Rectal smooth muscle tissue (tissue), 1 donor: ENCODE measurements around the gene TMEM128.
"Not testable (repeated sequence)": the region's sequence is repeated elsewhere in the genome, so short reads cannot be mapped to it uniquely, and the experiment has no call there.

Experiments used
- H3K27ac ChIP-seq: one replicate; pipeline ENCODE4 v1.7.0; 2013; ENCODE audit warnings: low read depth, low read length, inconsistent platforms
- H3K27me3 ChIP-seq: one replicate; pipeline ENCODE4 v1.7.0; 2013; ENCODE audit warnings: low read length; ENCODE audit not compliant: control insufficient read depth, insufficient read depth
- H3K36me3 ChIP-seq: one replicate; pipeline ENCODE4 v1.7.0; 2013; ENCODE audit warnings: low read length; ENCODE audit not compliant: control insufficient read depth, insufficient read depth
- H3K4me1 ChIP-seq: one replicate; pipeline ENCODE4 v1.7.0; 2013; ENCODE audit warnings: low read length; ENCODE audit not compliant: control insufficient read depth, insufficient read depth
- H3K4me3 ChIP-seq: one replicate; pipeline ENCODE4 v1.7.0; 2013; ENCODE audit warnings: low read length
- H3K9ac ChIP-seq: one replicate; pipeline ENCODE4 v1.7.0; 2013; ENCODE audit warnings: low read length

TMEM128 gene

DNA sequence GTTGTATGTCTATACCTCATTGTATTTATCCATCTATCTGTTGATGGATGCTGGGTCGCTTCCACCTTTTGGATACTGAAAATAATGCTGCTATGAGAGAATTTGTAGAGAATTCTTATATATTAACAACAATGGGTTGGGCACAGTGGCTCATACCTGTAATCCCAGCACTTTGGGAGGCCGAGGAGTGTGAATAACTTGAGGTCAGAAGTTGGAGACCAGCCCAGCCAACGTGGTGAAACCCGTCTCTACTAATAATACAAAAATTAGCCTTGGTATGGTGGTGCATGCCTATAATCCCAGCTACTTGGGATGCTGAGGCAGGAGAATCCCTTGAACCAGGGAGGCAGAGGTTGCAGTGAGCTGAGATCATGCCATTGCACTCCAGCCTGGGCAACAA lies 34.3 kb downstream of the TMEM128 start:
- H3K4me1 ChIP-seq, H3K9ac ChIP-seq, H3K36me3 ChIP-seq, H3K27me3 ChIP-seq, H3K4me3 ChIP-seq, H3K27ac ChIP-seq: not testable (repeated sequence)

DNA sequence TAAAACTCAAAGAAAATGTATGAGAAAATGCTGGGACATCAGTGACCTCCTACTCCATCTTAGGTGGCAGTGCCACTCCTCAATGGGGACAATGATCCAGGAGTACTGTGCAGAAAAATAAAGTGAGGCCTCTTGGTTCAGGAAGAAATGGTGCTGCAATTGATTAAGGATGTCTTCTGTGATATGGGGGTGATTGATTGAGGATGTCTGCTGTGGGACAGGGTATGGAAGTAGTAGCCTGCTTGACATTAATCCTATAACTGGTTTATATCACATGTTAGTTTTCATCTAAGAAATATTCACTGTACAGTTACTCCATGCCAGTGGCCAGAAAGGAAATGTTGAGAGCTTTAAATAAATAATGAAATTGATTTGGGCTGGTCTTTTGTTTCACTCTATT lies 41.8 kb downstream of the TMEM128 start:
- Histone ChIP-seq H3K27ac (no peak overlapping the region), H3K27me3 (no peaks in the 10 kb centered on the region)

DNA sequence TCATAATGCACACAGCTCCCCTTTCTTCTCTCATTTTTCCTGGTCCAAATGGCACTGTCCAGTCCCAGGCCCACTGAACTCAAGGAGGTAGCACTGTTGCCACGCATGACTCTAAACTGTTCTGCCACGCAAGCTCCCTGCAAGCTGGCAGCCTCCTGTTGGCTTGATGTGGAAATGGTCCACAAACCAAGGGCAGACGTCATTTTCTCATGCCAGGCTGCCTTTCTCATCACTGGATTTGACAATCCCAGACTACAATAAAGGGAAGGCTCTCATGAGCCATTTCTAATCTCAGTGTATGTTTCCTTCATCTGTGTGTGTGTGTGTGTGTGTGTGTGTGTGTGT lies 43.6 kb downstream of the TMEM128 start:
- no peaks in the 10 kb centered on the region for H3K4me1 ChIP-seq
- H3K4me3 ChIP-seq: no peak overlapping the region
- H3K27ac ChIP-seq: no peak overlapping the region
- no peaks in the 10 kb centered on the region for H3K36me3 ChIP-seq
- H3K9ac ChIP-seq: no peak overlapping the region
- H3K27me3 ChIP-seq: no peaks in the 10 kb centered on the region

More for the DNA sequence above, 41.8 kb downstream of the TMEM128 start:
- Histone ChIP-seq H3K4me1 (no peaks in the 10 kb centered on the region), H3K9ac (no peak overlapping the region), H3K4me3 (no peak overlapping the region), H3K36me3 (no peaks in the 10 kb centered on the region)

DNA sequence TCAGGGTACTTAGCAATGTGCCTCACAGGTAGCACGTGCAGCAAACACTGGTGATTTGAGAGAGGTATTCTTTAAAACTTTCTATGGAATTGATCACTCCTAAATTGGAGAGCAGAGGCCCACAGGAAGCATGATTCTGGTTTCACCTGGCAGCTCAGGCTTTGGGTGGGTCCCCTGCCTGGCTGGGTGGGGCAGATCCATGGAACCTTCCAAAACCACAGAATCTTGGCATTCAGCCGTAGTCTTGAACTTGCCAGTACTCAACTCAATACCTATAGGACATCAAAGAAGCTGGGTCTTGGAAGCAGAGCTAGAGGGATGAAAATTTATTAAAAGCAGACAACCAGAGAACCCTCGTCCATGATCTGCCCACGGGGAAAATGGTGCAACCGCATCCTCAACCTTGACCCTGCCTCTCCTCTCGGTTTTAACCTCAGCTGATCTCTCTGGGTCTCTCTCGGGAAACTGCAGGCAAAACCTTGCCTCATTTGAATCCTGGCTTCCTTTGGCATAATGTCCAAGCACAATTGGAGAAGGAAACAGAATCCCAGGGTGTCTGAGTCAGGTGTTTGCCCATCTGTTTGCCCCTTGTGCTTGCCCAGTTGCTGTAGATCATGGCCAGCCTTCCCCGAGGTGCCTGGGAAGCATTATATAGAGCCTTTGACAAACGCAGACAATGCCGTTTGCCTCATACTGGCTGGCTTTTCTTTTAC lies 44.2 kb downstream of the TMEM128 start:
- H3K4me1 ChIP-seq: no peaks in the 10 kb centered on the region
- H3K9ac ChIP-seq: no peak overlapping the region
- no peaks in the 10 kb centered on the region for H3K27me3 ChIP-seq
- no peak overlapping the region for H3K27ac ChIP-seq
- no peaks in the 10 kb centered on the region for H3K36me3 ChIP-seq
- no peak overlapping the region for H3K4me3 ChIP-seq

DNA sequence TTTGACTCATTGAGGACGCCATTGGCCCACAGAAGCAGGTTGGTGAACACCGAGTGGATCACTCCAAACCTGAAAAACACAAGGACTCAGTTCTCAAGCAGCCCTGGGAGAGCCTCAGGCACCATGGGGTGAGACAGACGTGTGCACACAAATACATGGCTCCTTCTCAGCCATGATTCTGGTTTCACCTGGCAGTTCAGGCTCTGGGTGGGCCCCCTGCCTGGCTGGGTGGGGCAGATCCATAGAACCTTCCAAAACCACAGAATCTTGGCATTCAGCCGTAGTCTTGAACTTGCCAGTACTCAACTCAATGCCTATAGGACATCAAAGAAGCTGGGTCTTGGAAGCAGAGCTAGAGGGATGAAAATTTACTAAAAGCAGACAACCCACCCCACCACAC lies 45.5 kb downstream of the TMEM128 start:
- H3K4me3 ChIP-seq: no peak overlapping the region
- H3K27me3 ChIP-seq: no peaks in the 10 kb centered on the region
- H3K4me1 ChIP-seq: no peaks in the 10 kb centered on the region

DNA sequence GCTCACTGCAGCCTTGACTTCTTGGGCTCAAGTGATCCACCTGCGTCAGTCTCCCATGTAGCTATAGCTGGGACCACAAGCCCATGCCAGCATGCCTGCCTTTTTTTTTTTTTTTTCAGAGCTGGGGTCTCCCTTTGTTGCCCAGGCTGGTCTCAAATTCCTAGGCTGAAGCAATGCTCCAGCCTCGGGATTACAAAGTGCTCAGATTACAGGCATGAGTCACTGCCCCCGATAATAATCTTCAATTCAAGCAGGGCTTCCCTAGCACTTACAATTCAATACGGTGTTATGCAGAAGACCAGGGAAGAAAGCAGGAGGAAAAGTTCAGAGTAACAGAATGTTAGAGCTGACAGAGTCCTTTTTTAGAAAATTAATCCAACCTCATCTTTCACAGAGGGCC lies 47.4 kb downstream of the TMEM128 start:
- Histone ChIP-seq H3K27ac (no peak overlapping the region), H3K9ac (no peak overlapping the region), H3K27me3 (no peaks in the 10 kb centered on the region), H3K4me3 (no peak overlapping the region), H3K4me1 (no peaks in the 10 kb centered on the region), H3K36me3 (no peaks in the 10 kb centered on the region)

More for the DNA sequence above, 45.5 kb downstream of the TMEM128 start:
- Histone ChIP-seq H3K27ac (no peak overlapping the region), H3K36me3 (no peaks in the 10 kb centered on the region), H3K9ac (no peak overlapping the region)

DNA sequence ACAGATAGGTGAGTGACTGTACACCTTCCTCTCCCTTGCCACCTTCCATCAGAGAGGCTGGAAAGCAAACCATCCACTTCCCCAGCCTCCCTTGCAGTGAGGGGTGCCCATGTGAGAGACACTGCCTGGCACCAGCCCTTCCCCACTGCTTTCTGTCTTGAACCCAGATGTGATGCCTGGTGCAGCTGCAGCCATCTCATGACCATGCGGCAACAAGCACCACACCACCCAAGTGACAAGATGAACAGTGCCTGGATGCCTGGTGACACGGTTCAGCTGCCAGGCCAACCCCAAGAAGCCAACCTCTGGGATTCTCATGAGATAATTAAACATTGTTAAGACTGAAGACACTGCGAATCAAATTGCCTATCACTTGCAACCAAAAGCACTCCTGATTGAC lies 52.7 kb downstream of the TMEM128 start:
- H3K36me3 ChIP-seq: no peaks in the 10 kb centered on the region
- H3K27ac ChIP-seq: no peak overlapping the region
- no peaks in the 10 kb centered on the region for H3K27me3 ChIP-seq
- H3K4me1 ChIP-seq: no peaks in the 10 kb centered on the region
- H3K4me3 ChIP-seq: no peak overlapping the region
- no peak overlapping the region for H3K9ac ChIP-seq

DNA sequence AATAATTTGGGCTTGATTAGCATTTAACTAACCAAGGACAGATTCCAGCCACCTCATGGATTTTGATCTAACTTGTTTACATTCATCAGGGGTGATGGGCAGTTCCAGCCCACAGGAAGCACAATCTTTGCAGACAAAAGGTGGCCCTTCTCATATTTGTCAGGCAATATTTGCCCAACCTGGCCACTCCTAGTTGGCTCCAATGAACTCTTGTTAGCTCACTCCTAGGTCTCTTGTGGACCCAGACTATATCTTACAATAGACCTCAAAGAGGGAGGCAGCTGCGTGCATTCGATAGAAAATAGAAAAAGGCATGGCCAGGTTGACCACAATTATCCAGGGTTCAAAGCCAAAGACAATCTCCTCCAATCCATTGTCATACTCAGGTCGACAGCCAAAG lies 59.5 kb downstream of the TMEM128 start:
- H3K27ac ChIP-seq, H3K27me3 ChIP-seq, H3K4me1 ChIP-seq, H3K4me3 ChIP-seq, H3K36me3 ChIP-seq, H3K9ac ChIP-seq: not testable (repeated sequence)
